G401.6 (cell line): ENCODE results near the gene SRRM2.

Experiments used
- FAIRE-seq: peaks from 2 replicates; lab custom pipeline; 2012; peaks lifted over from hg19 to GRCh38; lab: Jason Lieb, UNC

The SRRM2 gene

GRCh38 chr16:2777903-2778629 lies 25.6 kb downstream of the SRRM2 start:
- FAIRE-seq = no peak

GRCh38 chr16:2778630-2778958 lies 26.2 kb downstream of the SRRM2 start:
- no peak for FAIRE-seq

GRCh38 chr16:2779151-2779920 lies 26.9 kb downstream of the SRRM2 start:
- FAIRE-seq = no peak

GRCh38 chr16:2779978-2780898 lies 27.8 kb downstream of the SRRM2 start:
- FAIRE-seq = no peak

- FAIRE-seq = no peak
Measured at GRCh38 chr16:2782583-2783351, 30.3 kb downstream of the SRRM2 start.

- FAIRE-seq = no peak
Measured at GRCh38 chr16:2783581-2784357, 31.3 kb downstream of the SRRM2 start.

- FAIRE-seq = no peak
Measured at GRCh38 chr16:2784358-2785100, 32.1 kb downstream of the SRRM2 start.

- FAIRE-seq = no peak
Measured at GRCh38 chr16:2785101-2785991, 32.9 kb downstream of the SRRM2 start.

- no peak for FAIRE-seq
Measured at GRCh38 chr16:2786061-2786825, 33.8 kb downstream of the SRRM2 start.

GRCh38 chr16:2786826-2787151 lies 34.4 kb downstream of the SRRM2 start:
- FAIRE-seq = no peak

- no peak for FAIRE-seq
Measured at GRCh38 chr16:2787406-2787805, 35.0 kb downstream of the SRRM2 start, which contains the start of gene PRSS33. PRSS33 (minus strand) TSS chr16:2787560; CDS start chr16:2786547, 1,013 bp downstream.

GRCh38 chr16:2787961-2788360 lies 35.5 kb downstream of the SRRM2 start:
- FAIRE-seq = no peak

GRCh38 chr16:2790631-2791030 lies 38.2 kb downstream of the SRRM2 start:
- FAIRE-seq = no peak

- no peak for FAIRE-seq
Measured at GRCh38 chr16:2791174-2791573, 38.7 kb downstream of the SRRM2 start.

- no peak for FAIRE-seq
Measured at GRCh38 chr16:2792940-2793339, 40.5 kb downstream of the SRRM2 start.

- no peak for FAIRE-seq
Measured at GRCh38 chr16:2795395-2796143, 43.1 kb downstream of the SRRM2 start.

GRCh38 chr16:2798723-2799204 lies 46.3 kb downstream of the SRRM2 start:
- no peak for FAIRE-seq
